PFSK-1 (cell line): ENCODE measurements around the gene EGLN3.

Experiments used
- FOXP2 ChIP-seq: optimal IDR thresholded peaks from 2 replicates; pipeline ENCODE3; 2011; ENCODE audit warnings: borderline replicate concordance, control low read depth, inconsistent platforms; ENCODE audit not compliant: insufficient read depth; ENCODE audit errors: extremely low read length, extremely low read depth
- POLR2AphosphoS5 ChIP-seq: IDR thresholded peaks from 2 replicates; pipeline ENCODE4 v1.6.1; 2012; ENCODE audit warnings: low read depth, mild to moderate bottlenecking, control low read depth, low read length, moderate library complexity
- SIN3A ChIP-seq: IDR thresholded peaks from 2 replicates; pipeline ENCODE4 v1.6.1; 2012; ENCODE audit warnings: mild to moderate bottlenecking, low read length, moderate library complexity, borderline replicate concordance; ENCODE audit not compliant: insufficient read depth
- TAF1 ChIP-seq: IDR thresholded peaks from 2 replicates; pipeline ENCODE4 v1.6.1; 2012; ENCODE audit warnings: low read length, control low read depth, borderline replicate concordance; ENCODE audit not compliant: insufficient read depth
- TF ChIP-seq, protein P1 (sequence below), 2 experiments: IDR thresholded peaks; 2 replicates each; pipeline versions ENCODE4 v1.6.1 to v1.8.0; 2011 to 2012; ENCODE audit warnings: low read depth in 2 of 2, low read length in 2 of 2, control low read depth in 1 of 2, inconsistent platforms in 1 of 2, mild to moderate bottlenecking in 1 of 2, moderate library complexity in 1 of 2; ENCODE audit not compliant: insufficient read depth in 1 of 2

Gene EGLN3

DNA sequence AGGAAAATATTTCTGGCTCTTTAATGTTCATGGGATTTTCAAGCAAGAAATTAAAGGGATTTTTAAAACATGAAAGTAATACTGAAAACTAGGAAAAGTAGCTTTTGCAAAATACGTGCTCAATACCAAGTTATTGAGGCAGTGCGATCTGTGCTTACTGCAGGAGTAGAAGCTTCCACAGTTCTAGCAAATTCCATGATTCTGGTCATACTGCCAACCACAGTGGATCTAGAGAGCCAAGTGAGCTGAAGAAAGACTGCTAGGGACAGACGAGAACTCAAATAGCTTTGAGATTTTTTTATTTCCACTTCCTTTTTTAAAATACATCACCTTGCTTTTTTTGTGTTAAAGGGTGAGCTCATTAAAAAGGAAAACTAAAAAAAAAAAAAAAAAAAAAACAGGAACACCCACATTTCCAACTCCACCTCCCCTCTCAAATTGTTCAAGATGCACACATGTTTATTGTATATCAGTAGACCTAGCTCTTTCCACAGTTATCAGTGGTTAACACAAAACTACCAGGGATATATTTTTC, 26.2 kb downstream of the EGLN3 start:
- TF ChIP-seq POLR2AphosphoS5 (no peak), TAF1 (no peak), SIN3A (no peak), FOXP2 (no peak)
- TF ChIP-seq, protein P1, sequence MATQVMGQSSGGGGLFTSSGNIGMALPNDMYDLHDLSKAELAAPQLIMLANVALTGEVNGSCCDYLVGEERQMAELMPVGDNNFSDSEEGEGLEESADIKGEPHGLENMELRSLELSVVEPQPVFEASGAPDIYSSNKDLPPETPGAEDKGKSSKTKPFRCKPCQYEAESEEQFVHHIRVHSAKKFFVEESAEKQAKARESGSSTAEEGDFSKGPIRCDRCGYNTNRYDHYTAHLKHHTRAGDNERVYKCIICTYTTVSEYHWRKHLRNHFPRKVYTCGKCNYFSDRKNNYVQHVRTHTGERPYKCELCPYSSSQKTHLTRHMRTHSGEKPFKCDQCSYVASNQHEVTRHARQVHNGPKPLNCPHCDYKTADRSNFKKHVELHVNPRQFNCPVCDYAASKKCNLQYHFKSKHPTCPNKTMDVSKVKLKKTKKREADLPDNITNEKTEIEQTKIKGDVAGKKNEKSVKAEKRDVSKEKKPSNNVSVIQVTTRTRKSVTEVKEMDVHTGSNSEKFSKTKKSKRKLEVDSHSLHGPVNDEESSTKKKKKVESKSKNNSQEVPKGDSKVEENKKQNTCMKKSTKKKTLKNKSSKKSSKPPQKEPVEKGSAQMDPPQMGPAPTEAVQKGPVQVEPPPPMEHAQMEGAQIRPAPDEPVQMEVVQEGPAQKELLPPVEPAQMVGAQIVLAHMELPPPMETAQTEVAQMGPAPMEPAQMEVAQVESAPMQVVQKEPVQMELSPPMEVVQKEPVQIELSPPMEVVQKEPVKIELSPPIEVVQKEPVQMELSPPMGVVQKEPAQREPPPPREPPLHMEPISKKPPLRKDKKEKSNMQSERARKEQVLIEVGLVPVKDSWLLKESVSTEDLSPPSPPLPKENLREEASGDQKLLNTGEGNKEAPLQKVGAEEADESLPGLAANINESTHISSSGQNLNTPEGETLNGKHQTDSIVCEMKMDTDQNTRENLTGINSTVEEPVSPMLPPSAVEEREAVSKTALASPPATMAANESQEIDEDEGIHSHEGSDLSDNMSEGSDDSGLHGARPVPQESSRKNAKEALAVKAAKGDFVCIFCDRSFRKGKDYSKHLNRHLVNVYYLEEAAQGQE (IDR thresholded peaks at IDR 0.05; ENCODE audit: insufficient read depth in 1 of 2, low read depth in 2 of 2, low read length in 2 of 2), result no peak

DNA sequence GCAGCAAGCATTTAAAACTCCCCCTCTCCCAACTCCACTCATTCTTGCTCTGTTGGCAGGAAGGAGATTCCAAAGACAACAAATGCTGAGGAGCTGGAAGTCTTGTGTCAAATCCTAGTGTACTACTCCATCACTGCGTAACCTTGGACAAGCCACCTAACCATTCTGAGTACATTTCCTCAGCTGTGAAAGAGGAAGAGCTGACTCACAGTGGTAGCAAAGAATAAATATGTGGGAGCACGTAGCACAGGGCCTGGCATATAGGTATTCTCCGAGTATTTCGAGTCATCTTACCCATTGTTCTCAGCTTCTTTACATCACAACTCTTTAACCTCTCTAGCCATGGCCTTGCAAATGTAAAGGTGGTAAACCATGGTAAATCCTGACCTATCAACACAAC, 28.7 kb downstream of the EGLN3 start:
- TF ChIP-seq FOXP2 (no peak), POLR2AphosphoS5 (no peak), SIN3A (no peak), TAF1 (no peak)
- TF ChIP-seq, protein P1 (IDR thresholded peaks at IDR 0.05; ENCODE audit: insufficient read depth in 1 of 2, low read depth in 2 of 2, low read length in 2 of 2), result no peak

DNA sequence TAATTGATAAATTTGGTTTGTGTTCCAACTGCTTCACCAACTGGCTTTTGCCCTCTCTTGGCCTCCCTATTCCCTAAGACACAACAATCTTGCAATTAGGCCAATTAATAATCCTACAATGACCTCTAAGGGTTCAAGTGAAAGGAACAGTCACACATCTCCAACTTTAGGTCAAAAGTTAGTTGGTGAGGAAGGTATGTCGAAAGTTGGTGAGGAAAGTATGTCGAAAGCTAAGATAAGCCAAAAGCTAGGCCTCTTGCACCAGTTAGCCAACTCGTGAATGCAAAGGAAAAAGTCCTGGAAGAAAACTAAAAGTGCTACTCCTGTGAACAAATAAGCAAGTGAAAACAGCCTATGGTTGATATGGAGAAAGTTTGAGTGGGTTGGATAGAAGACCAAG, 32.6 kb downstream of the EGLN3 start:
- no peak for TF ChIP-seq TAF1
- TF ChIP-seq, protein P1 (IDR thresholded peaks at IDR 0.05; ENCODE audit: insufficient read depth in 1 of 2, low read depth in 2 of 2, low read length in 2 of 2), result no peak
- TF ChIP-seq POLR2AphosphoS5, result no peak
- TF ChIP-seq FOXP2, result no peak
- TF ChIP-seq SIN3A, result no peak

DNA sequence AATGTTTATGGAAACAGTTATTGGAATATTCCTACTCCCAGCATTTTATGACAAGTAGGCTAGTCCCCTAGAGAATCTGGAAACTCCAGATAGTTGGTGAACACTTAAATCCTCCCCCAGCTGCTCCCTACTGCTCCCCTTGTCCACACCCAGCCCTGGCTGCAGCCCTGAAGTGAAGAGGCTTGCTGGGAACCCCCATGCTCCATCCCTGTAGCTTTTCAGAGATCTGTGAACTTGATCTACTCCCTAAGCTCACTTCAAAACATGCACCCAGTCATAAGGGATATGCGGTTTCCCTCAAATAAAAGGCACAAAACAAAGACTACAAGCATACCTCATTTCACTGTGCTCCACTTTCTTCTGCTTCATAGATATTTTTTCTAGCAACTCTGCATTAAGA, 33.2 kb downstream of the EGLN3 start:
- no peak for TF ChIP-seq FOXP2
- TF ChIP-seq, protein P1 (IDR thresholded peaks at IDR 0.05; ENCODE audit: insufficient read depth in 1 of 2, low read depth in 2 of 2, low read length in 2 of 2), result no peak
